HG03039 (cell line): ENCODE data around the gene COPS9.

Experiments
- ATAC-seq: cut with Tn5 transposase; IDR thresholded peaks from one replicate; pipeline ENCODE4 v1.9.1; 2021; ENCODE audit warnings: mild to moderate bottlenecking, moderate library complexity; ENCODE audit not compliant: unreplicated experiment

Gene COPS9

DNA sequence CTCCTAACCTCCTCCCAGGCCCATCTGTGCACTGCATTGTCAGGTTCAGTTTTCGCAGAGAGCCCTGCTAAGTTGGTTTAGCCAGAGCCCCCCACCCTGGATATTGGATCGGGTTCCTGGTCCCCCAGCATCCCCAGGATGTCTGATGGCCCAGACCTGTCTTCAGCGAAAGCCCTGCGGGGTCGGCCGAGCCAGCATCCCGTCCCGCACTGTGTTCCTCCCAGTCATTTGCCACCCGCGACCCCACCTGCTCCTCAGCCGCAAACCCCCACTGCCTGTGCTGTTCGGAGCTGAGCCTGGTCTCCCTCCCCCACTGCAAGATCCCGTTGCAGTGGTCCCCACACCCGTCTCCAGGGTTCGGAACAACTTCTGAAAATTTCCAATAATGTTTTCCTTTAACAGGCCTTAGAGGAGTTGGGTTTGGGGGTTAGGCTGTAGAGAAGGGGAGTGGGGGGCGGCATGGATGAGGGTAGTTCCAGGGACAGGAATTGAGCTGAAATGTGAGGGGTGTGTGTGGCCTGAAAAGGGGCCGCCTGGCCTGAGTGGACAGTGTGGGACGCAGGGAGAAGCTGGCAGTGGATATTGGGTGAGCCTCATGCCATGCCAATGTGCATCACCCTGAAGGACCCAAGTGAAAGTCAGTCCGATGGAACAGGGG, 1.6 kb upstream of the COPS9 start:
- ATAC-seq = no peak

DNA sequence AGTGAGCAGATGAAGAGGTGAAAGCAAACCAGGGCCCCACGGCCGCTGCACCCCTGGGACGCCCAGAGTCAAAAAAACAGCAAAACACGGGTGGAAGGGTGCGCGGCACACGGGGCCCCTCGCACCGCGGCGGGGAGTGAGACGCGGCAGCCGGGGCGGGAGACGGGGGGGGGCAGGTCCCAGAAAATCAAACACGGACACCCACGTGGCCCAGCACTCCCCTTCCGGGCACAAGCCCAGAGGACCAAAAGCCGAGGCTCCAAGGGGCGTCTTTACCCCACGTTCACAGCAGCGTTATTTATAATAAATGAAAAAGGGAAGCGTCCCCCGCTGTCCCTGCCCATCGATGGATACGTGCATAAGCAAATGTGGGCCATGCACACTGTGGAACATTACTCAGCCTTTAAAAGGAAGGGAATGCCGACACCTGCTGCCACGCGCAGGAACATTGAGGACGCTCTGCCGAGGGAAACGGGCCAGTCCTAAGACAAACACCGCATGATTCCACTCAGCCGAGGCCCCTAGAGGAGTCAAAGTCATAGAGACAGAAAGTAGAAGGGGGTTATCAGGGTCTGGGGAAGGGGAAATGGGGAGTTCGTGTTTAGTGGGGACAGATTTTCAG, 677 bp upstream of the COPS9 start:
- no peak for ATAC-seq

DNA sequence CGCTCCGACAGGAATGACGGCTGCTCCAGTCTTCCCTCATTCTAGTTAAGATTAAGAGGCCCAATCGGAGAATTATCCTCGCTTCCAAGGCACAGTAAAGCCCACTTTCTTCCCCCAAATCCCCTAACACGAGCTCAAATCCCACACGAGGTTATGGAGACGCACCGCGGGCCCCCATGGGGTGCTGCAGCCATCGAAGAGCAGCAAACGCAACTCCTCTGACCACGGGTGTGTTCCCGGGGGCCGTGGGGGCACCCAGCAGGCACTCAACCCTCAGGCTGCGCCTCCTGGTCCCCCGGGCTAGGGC, 446 bp downstream of the COPS9 start:
- peak; percentile 7 for ATAC-seq

DNA sequence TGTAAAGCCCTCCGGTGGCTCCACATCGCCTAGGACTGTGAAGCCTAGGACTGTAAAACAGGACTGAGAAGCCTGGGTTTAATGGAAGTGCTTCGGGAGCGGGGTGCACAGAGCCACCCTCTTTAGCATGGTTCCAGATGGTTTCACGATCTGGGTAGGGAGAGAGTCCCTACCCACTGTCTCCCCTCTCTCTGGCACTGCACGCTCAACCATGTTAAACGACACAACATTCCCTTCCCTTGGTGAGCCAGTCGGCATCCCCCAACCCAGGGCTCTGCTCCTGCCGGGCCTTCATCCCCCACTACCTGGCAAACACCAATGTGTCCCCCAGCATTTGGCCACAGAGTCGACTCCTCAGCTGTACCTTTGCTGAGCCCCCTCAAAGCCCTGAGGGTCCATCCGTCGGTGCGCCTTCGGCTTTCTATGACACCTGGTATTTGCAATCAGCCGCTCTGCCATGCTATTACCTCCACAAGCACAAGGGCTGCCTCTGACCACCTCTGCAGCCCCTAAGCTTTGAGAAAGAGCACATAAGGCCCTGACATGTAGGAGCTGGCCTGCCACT, 1.1 kb downstream of the COPS9 start:
- no peak for ATAC-seq

DNA sequence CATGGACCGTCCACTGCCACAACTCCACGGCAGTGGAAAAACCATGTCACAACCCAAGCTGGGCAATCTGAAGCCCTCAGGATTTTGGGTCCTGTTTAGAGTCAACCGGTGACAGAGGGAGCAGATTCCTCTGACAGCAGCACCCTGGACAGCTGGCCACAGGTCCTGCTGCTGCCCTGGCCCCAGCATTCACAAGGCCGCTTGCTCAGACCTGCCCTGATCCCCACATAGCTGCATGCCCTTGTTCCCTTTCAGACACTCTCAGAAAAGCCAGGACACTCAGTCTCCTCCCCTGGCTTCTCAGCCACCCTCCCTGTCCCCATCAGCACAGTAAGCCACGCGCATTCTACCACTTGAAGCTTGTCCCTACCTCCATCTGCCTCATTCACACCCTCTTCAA, 1.6 kb downstream of the COPS9 start:
- no peak for ATAC-seq

DNA sequence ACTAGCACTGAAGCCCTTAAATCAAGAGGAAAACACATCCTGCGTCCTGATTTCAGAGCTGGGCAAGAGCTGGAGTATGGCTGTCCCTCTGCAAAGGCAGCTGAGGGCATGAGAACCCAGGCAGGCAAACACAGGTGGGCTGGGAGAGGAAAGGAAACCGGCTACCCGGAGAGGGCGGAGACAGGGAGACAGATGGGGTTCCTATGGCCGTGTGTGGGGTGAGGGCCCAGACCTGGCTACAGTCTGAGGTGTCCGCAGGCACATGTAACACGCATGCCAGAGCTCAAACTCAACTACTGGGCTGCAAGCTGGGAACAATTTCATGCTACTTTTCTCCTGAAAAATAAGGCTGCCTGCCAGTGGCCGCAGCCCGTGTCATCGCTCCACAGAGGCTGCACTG, 2.7 kb downstream of the COPS9 start:
- ATAC-seq = no peak

DNA sequence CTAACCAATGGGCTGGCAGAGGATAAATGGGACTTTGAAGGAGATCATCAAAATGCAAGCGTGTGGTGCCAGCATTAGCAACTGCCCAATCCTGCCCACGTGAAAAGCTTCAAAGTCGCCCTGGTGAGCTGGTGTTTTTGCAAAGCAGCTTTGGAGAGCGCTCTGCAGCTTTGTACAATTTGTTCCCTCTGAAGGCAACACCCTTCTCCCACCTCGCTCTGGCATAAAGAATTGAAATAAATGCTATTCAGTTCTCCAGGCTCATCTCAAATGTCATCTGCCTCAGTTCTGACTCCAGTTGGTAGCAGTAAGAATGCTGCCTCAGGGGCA, 3.5 kb downstream of the COPS9 start:
- ATAC-seq = no peak

DNA sequence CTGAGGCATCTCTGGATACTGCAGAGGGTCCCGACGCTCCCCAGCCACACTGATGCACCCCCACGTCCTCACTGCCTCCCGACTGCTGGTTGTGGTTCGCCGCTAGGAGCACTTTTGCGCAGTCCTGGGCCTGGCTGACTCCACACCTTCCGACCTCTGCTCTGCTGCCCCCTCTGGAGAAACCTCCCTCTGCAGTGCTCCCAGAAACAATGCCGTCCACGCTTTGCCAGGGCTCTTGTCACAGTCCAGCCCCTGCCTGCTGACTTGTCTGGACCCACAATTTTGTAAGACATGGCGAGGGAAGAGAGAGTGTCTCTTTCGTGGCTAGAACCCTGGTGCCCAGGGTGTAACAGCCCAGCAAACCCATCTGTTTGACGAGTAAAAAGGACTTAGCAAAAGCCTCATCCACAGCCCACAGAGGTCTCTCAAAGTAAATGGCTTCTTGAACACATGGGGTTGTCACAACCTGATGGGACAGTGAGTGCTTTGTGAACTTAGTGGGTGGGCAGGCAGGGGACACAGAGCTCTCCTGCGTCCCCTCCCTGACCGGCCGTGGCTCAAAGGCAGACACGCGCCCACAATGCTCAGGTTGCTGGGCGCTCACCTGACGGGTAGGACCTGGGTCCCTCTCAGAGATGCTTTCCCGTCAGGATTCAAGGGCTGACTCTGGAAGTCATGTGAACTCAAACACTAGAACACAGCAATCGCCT, 4.0 kb downstream of the COPS9 start:
- no peak for ATAC-seq

DNA sequence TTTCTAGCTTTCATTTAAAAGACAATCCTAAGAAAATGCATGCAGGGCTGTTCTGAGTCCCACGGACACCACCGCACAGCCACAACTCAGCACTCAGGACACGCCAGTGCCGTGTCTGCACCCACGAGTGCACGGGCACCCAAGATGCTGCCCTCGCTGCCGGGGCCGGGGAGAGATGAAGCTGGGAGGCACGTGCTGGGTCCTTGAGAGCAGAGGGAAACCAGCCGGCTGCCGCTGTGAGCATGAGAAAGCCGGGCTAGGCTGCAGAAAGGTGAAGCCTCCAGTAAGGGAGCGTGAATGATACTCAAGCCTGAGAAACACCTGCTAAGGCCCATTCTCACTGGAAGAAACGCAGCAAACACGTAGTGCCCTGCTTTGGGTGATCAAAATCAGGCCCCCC, 4.8 kb downstream of the COPS9 start:
- no peak for ATAC-seq

DNA sequence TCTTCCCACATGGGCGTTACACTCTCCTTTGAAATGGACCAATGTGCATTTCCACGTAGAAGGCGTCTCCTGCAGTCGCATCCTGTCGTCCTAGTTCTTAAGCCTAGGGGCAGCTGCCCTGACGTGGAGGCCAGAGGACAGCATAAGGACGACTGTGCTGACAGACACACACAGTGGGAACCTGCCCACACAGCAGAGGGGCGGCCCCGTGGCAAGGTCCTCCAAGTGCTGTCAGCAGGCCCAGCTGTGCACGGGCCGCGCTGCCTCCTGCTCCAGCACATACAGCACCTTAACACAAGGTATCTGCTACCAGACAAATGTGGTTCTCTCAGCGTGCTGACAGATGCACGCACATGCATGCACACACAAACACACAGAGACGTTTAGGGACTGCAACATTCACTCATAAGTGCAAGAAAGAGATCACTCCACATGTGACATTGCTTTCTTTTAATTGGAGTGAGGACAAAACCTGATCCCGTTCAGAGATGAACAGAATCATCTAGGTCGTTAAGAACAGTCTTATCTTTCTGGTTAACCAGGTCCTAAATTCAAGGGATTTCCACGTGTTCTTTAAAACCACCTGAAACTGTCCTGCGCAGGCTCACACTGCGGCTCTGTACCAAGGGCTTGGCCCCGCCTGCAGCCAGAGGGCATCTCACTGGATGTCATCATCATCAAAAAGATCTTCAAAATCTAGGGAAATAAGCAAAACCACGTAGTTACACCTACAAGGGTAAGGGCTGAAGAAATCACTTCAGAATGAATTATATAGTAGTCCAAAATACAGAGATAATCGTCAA, 5.5 kb downstream of the COPS9 start:
- ATAC-seq = no peak

DNA sequence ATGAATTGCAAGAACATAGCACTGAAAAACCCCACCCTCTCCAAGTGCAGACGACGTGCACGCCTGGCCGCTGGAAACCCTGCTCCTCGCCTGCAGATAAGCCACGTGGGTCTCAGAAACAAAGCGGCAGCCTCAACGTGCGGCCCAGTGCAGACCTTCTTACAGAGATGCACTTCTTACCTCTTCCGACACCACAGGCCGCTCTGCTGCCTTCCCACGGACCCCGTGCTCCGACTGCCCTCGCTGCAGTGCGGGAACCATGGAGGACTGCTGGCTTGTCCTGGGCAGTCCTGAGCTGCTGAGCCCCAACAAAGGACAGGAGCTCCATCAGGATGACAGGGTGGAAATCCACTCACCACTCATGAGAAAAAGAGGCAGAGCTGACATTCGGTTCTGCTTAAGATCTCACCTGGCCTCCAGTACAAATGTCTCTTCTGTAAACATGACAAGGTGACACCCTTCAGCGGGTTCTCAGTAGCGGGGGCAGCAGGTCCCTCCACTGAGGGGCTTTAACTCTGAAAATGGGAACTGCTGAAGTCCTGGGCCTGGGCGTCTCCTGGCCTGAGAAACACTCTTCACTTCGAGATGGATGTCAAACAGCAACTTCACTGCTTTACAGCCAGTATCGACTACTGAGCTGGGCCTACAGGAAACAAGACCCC, 6.2 kb downstream of the COPS9 start:
- ATAC-seq = no peak

DNA sequence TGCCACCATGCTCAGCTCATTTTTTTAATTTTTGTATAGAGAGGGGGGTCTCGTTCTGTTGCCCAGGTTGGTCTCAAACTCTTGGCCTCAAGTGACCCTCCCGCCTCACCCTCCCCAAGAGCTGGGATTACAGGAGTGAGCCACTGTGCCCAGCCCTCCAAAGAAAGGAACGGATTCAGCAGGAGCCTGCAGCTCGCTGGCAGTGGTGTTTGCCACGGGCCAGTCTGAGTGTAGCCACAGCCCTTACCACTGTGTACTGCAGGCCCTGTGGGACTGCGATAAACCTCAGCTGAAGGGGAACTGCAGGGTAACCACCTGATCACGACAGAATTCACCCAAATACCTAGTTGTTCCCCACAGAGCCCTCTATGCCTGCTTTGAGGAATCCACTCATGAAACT, 6.8 kb downstream of the COPS9 start:
- ATAC-seq = no peak

DNA sequence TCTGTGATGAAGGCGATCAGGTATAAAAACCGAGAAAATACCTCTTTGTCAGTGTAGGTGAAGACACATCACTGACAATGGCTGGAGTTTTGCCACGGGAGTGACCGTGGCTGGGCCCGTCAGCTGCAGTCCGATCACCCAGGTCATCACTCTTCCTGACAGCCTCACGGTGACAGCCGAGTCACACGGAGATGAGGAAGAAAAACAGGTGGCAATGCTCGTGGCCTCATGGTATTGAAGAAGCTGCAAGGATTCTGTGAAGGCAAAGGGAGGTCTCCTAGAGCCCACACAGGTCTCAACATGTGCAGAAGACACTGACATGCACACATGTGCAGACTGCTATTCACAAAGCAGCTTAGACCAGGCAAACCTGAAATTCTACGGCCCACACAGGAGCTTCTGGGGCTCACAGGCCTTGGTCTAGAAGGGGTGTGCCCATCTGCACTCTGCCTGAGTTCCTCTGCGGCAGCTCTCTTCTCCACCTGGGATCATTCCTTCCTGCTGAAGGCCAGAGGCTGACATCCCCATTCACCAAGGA, 7.4 kb downstream of the COPS9 start:
- ATAC-seq = no peak

DNA sequence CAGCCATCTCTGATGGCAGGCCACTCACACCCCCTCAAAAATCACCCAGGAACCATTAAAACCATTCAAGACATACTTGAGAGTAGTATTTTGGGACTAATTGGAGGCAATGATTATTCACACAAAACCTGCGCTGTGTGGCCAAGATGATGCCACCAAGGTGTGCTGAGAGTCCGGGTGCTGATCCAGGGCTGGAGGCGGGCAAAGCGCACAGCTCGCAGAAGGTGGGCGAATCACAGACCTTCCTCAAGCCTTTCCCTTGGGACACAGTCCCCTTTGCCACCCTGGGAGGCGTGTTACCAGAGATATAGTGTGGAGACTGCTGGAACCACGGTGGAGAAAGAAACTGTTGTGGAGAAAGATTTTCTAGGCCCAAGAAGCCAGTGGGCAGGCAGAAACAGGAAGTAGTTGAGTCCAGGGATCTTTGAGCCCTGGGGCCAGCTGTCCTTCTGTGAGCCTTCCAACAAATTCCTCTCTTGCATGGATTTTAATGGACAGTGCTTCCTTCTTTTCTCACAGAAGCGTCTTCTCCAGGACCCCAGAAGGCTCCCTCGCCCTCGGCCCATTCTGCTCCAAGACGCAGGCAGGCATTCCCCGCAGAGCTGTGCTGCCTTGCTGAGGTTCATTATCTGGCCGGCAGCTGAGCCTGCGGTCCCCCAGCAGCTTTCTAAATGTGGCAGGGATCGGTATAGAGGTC, 8.0 kb downstream of the COPS9 start:
- ATAC-seq = no peak

DNA sequence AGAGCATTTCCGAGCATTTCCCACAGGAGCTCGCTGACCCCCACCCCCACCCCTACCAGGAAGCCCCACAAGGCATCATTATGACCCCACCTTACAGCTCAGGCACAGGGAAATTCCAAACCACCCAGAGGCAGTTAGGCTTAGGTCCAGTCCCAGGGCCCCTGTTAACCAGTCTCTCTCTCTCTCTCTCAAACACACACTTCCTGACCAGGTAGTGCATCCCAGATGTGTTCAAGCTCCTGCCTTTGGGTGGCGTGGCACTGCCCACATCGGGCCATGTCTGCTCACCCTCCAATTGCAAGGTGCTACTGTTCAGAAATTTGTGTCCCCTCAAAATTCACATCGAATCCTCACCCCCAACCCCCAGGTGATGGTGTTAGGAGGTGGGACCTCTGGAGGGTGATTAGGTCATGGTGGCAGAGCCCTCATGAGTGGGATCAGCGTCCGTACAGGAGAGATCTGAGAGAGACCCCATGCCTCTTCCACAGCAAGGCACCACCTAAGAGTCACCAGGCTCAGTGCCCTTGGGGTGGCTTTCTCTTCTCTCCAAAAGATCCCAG, 8.8 kb downstream of the COPS9 start:
- ATAC-seq = no peak

DNA sequence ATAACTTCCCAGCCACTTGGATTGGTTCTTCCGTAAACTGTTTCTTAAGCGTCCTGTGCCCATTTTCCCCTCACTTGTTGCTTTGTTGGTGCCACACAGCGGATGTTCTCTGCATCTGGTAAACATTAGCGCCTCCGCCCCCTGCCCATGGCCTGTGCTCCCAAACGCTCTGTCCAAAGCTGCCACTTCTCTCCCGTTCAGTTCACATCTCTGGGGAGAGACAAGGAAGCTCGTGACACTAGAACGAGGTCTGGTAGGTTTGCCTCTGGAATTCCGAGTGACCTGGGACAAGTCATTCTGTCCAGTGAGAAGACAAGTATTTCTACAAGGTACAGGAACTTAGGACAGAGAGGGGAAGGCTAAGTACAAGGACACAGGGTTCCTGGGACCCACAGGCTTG, 9.4 kb downstream of the COPS9 start:
- no peak for ATAC-seq

DNA sequence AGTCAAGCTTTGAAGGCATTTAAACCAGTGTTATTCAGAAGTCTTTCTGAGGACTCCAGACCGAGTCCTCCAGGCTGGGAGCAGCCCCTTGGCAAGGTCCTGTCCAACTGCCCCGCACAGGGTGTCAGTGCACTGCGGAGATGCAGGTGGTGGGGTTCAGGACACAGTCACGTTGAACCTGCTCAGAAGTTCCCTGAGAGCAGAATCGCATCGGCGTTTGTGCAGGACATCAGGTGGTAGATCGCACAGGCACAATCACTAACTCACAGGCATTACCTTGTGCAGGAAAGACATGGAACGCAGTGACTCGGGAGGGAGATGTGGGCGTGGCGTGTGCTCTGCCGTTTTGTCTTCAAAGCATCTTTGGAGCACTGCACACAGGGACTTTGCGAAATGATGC, 10.4 kb downstream of the COPS9 start:
- no peak for ATAC-seq

DNA sequence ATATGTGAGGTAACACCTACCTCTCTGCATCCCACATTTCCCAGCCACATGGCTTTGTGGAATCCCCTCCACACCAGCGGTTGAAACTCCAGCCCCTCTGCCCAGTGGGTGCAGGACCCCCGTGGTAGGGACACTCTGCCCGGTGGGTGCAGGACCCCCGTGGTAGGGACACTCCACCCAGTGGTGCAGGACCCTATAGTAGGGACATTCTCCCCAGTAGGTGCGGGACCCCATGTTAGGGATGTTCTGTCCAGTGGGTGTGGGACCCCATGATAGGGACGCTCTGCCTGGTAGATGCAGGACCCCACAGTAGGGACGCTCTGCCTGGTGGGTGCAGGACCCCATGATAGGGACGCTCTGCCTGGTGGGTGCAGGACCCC, 11.5 kb downstream of the COPS9 start:
- ATAC-seq = no peak

DNA sequence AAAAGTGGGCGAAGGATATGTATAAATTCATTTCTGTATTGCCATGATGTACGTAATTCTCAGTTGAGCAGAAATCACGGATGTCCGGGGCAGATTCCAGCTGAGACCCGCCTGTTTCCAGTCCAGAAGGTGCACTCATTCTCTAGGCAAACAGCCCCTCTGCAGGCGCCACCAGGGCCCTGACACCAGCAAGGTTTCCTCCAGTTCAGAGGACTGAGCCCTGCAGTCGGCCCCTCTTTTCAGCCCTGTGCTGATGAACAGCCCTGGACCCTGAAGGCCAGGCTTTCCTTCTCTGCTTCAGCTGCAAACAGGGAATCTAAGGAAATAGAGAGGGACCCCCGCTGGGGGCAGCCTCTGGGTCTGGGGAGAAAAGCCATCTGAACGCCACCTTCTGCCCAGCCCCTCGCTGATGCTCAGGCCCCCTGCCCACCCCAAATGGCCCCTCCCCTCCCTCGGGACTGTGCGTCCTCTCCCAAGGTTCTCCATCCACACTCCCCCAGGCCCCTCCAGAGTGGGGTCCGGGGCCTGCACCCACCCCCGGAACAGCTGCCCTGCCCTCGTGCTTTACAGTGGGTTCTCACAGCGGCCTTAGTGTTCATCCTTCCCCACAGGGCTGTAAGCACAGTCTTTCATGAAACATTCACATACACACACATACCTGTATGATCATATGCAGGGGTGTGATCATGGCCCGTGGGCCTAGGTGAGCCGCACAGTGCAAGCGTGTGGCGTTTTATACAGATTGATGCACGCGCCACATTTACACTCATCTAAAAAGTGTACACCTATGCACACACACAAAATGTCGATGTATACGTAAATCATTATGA, 12.1 kb downstream of the COPS9 start:
- ATAC-seq = no peak
